Lower leg skin (tissue), 4 donors: ENCODE data around the gene PGBD5. TPM values are rescaled to one million over a fixed set of nuclear protein-coding genes. Genes with fewer than 3 reads are reported as not detected.
"Not testable (repeated sequence)": the region's sequence is repeated elsewhere in the genome, so short reads cannot be mapped to it uniquely, and the experiment has no call there.

Experiments
- DNase-seq, 2 donors: peaks; one replicate each; pipeline ENCODE4 v3.0.0-alpha.2; 2019; ENCODE audit warnings: low spot score in 2 of 2
- H3K4me3 ChIP-seq: fragments of 200-600 bp; sonication (generic); 2 replicates; pipeline ENCODE4 v1.5.1; 2017; ENCODE audit warnings: mild to moderate bottlenecking, low read depth; ENCODE audit not compliant: poor library complexity, severe bottlenecking
- POLR2A ChIP-seq, 2 donors: fragments of 450-650 bp; IDR thresholded peaks; one replicate each; pipeline ENCODE4 v1.6.1; 2016 to 2017; ENCODE audit warnings: antibody characterized with exemption in 2 of 2, mild to moderate bottlenecking in 1 of 2, moderate library complexity in 1 of 2
- WGBS, 2 donors: methylation state at CpG; one replicate each; pipeline ENCODE4 v1.1.5; 2018; 5-methylcytosine and 5-hydroxymethylcytosine counted together
- intact Hi-C: fragments of 100-400 bp; cut with DNase I; formaldehyde crosslinking; loops from one replicate; pipeline ENCODE4 v1.15.0; 2023; ENCODE audit warnings: low total_unique reads
- total RNA-seq, 4 donors: library from RNA; depleted of rRNA; stranded (reverse); fragments of >200 nt; gene quantifications; one replicate each; pipeline ENCODE4 v1.1.0, GENCODE V29; 2016
- TF ChIP-seq, protein P1 (sequence below), 3 donors: fragments of 450-650 bp; IDR thresholded peaks; one replicate each; pipeline ENCODE4 v1.5.1; 2016; ENCODE audit warnings: antibody characterized with exemption in 3 of 3, mild to moderate bottlenecking in 3 of 3, moderate library complexity in 2 of 3

PGBD5 gene, protein sequence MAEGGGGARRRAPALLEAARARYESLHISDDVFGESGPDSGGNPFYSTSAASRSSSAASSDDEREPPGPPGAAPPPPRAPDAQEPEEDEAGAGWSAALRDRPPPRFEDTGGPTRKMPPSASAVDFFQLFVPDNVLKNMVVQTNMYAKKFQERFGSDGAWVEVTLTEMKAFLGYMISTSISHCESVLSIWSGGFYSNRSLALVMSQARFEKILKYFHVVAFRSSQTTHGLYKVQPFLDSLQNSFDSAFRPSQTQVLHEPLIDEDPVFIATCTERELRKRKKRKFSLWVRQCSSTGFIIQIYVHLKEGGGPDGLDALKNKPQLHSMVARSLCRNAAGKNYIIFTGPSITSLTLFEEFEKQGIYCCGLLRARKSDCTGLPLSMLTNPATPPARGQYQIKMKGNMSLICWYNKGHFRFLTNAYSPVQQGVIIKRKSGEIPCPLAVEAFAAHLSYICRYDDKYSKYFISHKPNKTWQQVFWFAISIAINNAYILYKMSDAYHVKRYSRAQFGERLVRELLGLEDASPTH
- total RNA-seq, result 1 to 10 TPM in 1 of 4 donors, under 1 TPM in 3; 0.04 to 1.6 (median 0.11) TPM

DNA sequence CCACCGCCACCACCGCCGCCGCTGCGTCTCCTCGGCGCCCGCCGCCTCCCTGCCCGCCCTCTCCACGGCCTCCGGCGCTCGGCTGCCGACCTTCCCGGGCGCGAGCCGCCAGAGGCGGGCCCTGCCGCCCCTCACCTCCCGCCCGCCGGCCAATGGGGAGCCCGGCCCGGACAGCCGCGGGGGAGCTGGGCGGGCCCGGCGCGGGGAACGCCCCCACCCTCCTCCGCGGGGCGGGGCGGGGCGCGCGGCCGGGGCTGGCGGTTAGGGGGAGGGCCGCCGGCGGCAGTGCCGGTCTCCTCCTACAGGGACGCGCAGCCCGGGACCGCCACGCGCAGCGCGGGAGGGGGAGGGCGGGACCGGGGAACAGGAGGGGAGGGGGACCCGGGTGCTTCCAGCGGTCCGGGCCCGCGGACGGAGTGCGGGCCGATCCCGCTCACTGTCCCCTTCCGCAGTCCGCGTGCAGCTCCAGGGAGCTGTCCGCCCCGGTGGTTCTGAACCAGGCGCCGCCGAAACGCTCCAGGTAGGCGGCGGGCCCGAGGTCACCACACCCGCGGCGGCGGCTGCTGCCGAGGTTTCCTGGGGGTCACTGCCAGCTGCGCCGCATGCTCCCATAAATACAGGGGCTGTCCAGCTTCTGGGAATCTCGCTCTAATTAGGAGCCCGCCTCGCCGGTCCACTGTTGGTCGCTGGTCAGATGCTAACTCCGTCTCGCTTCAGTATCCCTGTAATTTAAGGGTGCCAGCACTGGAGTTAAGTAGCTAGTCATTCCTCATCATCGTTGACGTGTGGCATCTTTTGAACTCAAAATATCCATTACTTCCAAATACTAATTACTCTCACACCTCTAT is at the start of gene PGBD5:
TSS of gene PGBD5 (minus strand) at position 87 of the 848 bp plus-strand sequence. CDS start 404 bp downstream, outside the sequence.
- H3K4me3 ChIP-seq, result no peak within 1 kb of the TSS
- TF ChIP-seq, protein P1, sequence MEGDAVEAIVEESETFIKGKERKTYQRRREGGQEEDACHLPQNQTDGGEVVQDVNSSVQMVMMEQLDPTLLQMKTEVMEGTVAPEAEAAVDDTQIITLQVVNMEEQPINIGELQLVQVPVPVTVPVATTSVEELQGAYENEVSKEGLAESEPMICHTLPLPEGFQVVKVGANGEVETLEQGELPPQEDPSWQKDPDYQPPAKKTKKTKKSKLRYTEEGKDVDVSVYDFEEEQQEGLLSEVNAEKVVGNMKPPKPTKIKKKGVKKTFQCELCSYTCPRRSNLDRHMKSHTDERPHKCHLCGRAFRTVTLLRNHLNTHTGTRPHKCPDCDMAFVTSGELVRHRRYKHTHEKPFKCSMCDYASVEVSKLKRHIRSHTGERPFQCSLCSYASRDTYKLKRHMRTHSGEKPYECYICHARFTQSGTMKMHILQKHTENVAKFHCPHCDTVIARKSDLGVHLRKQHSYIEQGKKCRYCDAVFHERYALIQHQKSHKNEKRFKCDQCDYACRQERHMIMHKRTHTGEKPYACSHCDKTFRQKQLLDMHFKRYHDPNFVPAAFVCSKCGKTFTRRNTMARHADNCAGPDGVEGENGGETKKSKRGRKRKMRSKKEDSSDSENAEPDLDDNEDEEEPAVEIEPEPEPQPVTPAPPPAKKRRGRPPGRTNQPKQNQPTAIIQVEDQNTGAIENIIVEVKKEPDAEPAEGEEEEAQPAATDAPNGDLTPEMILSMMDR (IDR thresholded peaks at IDR 0.05), result no peak
- TF ChIP-seq POLR2A (IDR thresholded peaks at IDR 0.05), result no peak
- intact Hi-C loops, result no loop called here
- no peak for DNase-seq
- 2 to 3% methylated on average over 19 of the region's 93 CpGs for WGBS, 2 donors

DNA sequence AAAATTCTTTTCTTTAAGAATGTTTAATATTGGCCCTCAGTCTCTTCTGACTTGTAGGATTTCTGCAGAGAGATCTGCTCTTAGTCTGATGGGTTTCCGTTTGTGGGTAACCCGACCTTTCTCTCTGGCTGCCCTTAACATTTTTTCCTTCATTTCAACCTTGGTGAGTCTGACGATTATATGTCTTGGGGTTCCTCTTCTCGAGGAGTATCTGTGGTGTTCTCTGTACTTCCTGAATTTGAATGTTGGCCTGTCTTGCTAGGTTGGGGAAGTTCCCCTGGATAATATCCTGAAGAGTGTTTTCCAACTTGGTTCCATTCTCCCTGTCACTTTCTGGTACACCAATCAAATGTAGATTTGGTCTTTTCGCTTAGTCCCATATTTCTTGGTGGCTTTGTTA is 48.8 kb upstream of the PGBD5 start:
- H3K4me3 ChIP-seq, DNase-seq: not testable (repeated sequence)
- WGBS, 2 donors, result 78 to 84% methylated on average over 5 of the region's 5 CpGs
- intact Hi-C loops, result loop anchor here (5.0 kb wide), 1 partner anchor 1718 kb away; no protein-coding TSS in a partner anchor

DNA sequence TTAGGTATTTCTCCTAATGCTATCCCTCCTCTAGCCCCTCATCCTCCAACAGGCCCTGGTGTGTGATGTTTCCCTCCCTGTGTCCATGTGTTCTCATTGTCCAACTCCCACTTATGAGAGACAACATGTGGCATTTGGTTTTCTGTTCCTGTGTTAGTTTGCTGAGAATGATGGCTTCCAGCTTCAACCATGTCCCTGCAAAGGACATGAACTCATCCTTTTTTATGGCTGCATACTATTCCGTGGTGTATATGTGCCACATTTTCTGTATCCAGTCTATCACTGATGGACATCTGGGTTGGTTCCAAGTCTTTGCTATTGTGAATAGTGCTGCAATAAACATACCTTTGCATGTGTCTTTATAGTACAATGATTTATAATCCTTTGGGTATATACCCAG is 44.6 kb upstream of the PGBD5 start:
- intact Hi-C loops, DNase-seq, H3K4me3 ChIP-seq: not testable (repeated sequence)
- 91 to 96% methylated on average over 1 of the region's 1 CpG for WGBS, 2 donors

DNA sequence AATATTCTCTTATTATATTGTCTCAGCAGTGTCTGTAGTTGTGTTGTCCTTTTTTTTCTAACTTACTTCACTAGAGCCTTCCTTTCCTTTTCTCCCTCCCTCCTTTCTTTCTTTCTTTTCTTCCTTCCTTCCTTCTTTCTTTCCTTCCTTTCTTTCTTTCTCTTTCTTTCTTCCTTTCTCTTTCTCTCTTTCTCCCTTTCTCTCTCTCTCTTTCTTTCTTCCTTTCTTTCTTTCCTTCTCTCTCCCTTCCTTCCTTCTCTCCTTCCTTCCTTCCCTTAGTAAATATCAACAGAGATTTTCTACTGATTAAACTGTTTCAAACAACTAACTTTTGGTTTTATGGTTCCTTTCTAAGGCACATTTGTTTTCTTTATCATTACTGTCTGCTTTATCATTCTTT is 43.1 kb upstream of the PGBD5 start:
- TF ChIP-seq, protein P1 (IDR thresholded peaks at IDR 0.05), result no peak
- no peak for TF ChIP-seq POLR2A (IDR thresholded peaks at IDR 0.05)
- DNase-seq, result no peak
- intact Hi-C loops, result no loop called here
- no peak overlapping the region for H3K4me3 ChIP-seq

DNA sequence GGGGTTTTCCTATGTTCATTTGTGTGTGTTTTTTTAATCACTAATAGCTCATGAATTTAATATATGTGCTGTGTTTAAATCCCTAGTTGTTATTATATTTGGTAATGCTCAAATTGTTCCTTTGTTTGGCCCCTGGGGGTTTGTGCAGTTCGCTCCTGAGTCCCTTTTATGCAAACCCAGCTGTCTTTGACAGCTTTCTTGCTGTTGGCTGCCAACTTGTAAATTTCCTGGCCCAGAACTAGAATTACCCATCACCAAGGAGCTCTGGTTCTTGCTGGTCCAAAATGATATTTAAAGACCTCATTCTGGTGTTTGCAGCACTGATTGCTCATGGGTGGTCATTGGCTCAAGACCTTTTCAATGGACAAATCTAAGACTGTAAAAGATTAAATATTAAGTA is 39.6 kb upstream of the PGBD5 start:
- intact Hi-C loops, result no loop called here
- 10 to 44% methylated on average over 1 of the region's 1 CpG for WGBS, 2 donors
- DNase-seq, result no peak
- no peak for TF ChIP-seq POLR2A (IDR thresholded peaks at IDR 0.05)
- H3K4me3 ChIP-seq, result no peak overlapping the region

DNA sequence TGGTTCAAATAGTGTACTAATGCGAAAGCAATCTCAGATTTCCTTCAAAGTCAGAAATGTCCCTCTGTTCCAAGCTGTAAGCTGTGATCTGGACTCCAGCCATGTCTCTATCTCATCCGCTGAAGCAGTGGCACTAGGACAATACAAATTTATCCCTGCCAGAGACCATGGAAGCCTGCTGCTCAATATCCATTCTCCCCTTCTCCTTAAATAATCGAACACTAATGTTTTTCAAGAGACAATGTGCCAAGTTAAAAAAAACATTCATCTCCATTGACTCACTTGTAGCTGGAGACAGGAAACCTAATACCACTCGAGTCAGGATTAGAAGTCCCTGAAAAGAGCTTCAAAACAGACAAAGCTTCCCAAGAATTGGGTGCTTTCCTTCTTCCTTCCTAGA is 38.5 kb upstream of the PGBD5 start:
- no peak for DNase-seq
- intact Hi-C loops, result no loop called here
- no peak overlapping the region for H3K4me3 ChIP-seq
- WGBS, 2 donors, result 65 to 73% methylated on average over 4 of the region's 4 CpGs
- no peak for TF ChIP-seq POLR2A (IDR thresholded peaks at IDR 0.05)
- TF ChIP-seq, protein P1 (IDR thresholded peaks at IDR 0.05), result no peak

DNA sequence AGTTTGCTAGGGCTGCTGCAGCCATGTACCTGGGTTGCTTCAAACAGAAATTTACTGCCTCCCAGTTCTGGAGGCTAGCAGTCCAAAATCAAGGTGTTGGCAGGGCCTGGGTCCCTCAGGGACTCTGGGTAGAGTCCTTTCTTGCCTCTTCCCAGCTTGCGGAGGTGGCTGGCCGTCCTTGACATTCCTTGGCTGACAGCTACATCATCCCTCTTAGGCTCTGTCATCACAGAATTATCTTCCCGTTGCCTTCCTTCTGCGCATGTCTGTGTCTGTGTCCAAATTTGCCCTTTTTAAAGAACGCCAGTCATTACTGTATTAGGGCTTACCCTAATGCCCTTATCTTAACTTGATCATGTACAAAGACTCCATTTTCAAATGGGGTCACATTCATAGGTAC is 37.6 kb upstream of the PGBD5 start:
- no peak for DNase-seq
- no peak overlapping the region for H3K4me3 ChIP-seq
- WGBS, 2 donors, result 78 to 80% methylated on average over 5 of the region's 5 CpGs
- TF ChIP-seq POLR2A (IDR thresholded peaks at IDR 0.05), result no peak
- TF ChIP-seq, protein P1 (IDR thresholded peaks at IDR 0.05), result no peak
- intact Hi-C loops, result no loop called here
